ENCODE measurements around the gene TRABD2A.

Gene TRABD2A

GRCh38 chr2:84911135-84911678 is 30.3 kb upstream of the TRABD2A start:
- TF ChIP-seq JUND (IDR thresholded peaks at IDR 0.05; ENCODE audit: low read depth), result no peak

GRCh38 chr2:84908948-84909713 is 28.2 kb upstream of the TRABD2A start:
- no peak for TF ChIP-seq JUND (IDR thresholded peaks at IDR 0.05; ENCODE audit: low read depth)
- in situ Hi-C loops (cut with HindIII; ENCODE audit: low pct_unique_long_range_greater_than_20kb, low sequenced_read_pairs), result no loop called here
- no peak for DNase-seq (ENCODE audit: low read depth in 1 of 2, low spot score in 1 of 2)

More at GRCh38 chr2:84911135-84911678, 30.3 kb upstream of the TRABD2A start:
- in situ Hi-C loops (cut with HindIII; ENCODE audit: low pct_unique_long_range_greater_than_20kb, low sequenced_read_pairs), result no loop called here
- DNase-seq (ENCODE audit: low read depth in 1 of 2, low spot score in 1 of 2), result no peak

GRCh38 chr2:84906900-84907714 is 26.2 kb upstream of the TRABD2A start:
- DNase-seq (ENCODE audit: low read depth in 1 of 2, low spot score in 1 of 2), result peak in 1 of 2 experiments; percentile 61
- TF ChIP-seq JUND (IDR thresholded peaks at IDR 0.05; ENCODE audit: low read depth), result no peak
- in situ Hi-C loops (cut with HindIII; ENCODE audit: low pct_unique_long_range_greater_than_20kb, low sequenced_read_pairs), result no loop called here

- TF ChIP-seq JUND (IDR thresholded peaks at IDR 0.05; ENCODE audit: low read depth), result no peak
- in situ Hi-C loops (cut with HindIII; ENCODE audit: low pct_unique_long_range_greater_than_20kb, low sequenced_read_pairs), result no loop called here
- no peak for DNase-seq (ENCODE audit: low read depth in 1 of 2, low spot score in 1 of 2)
Observed at GRCh38 chr2:84906108-84906899, 25.4 kb upstream of the TRABD2A start.

GRCh38 chr2:84905181-84906107 is 24.6 kb upstream of the TRABD2A start, which contains the start of gene TMSB10:
TMSB10 (plus strand) TSS chr2:84905656.
- no peak for TF ChIP-seq JUND (IDR thresholded peaks at IDR 0.05; ENCODE audit: low read depth)
- in situ Hi-C loops (cut with HindIII; ENCODE audit: low pct_unique_long_range_greater_than_20kb, low sequenced_read_pairs), result no loop called here
- DNase-seq (ENCODE audit: low read depth in 1 of 2, low spot score in 1 of 2), result peak; percentile 63 to 86

GRCh38 chr2:84904717-84905174 is 23.9 kb upstream of the TRABD2A start:
- in situ Hi-C loops (cut with HindIII; ENCODE audit: low pct_unique_long_range_greater_than_20kb, low sequenced_read_pairs), result no loop called here
- no peak for DNase-seq (ENCODE audit: low read depth in 1 of 2, low spot score in 1 of 2)
- TF ChIP-seq JUND (IDR thresholded peaks at IDR 0.05; ENCODE audit: low read depth), result no peak

- no peak for TF ChIP-seq JUND (IDR thresholded peaks at IDR 0.05; ENCODE audit: low read depth)
- DNase-seq (ENCODE audit: low read depth in 1 of 2, low spot score in 1 of 2), result no peak
- in situ Hi-C loops (cut with HindIII; ENCODE audit: low pct_unique_long_range_greater_than_20kb, low sequenced_read_pairs), result no loop called here
Observed at GRCh38 chr2:84904151-84904550, 23.3 kb upstream of the TRABD2A start.

- in situ Hi-C loops (cut with HindIII; ENCODE audit: low pct_unique_long_range_greater_than_20kb, low sequenced_read_pairs), result no loop called here
- DNase-seq (ENCODE audit: low read depth in 1 of 2, low spot score in 1 of 2), result no peak
- TF ChIP-seq JUND (IDR thresholded peaks at IDR 0.05; ENCODE audit: low read depth), result no peak
Observed at GRCh38 chr2:84902526-84902925, 21.6 kb upstream of the TRABD2A start.

GRCh38 chr2:84901593-84902120 is 20.8 kb upstream of the TRABD2A start:
- no peak for TF ChIP-seq JUND (IDR thresholded peaks at IDR 0.05; ENCODE audit: low read depth)
- DNase-seq (ENCODE audit: low read depth in 1 of 2, low spot score in 1 of 2), result no peak
- in situ Hi-C loops (cut with HindIII; ENCODE audit: low pct_unique_long_range_greater_than_20kb, low sequenced_read_pairs), result no loop called here

- no peak for TF ChIP-seq JUND (IDR thresholded peaks at IDR 0.05; ENCODE audit: low read depth)
- in situ Hi-C loops (cut with HindIII; ENCODE audit: low pct_unique_long_range_greater_than_20kb, low sequenced_read_pairs), result no loop called here
- DNase-seq (ENCODE audit: low read depth in 1 of 2, low spot score in 1 of 2), result no peak
Observed at GRCh38 chr2:84900971-84901370, 20.1 kb upstream of the TRABD2A start.
